ENCODE data around the gene CLASP1. TPM values are rescaled to one million over a fixed set of nuclear protein-coding genes. Genes with fewer than 3 reads are reported as not detected.

Gene CLASP1
- total and polyA plus RNA-seq, 8 donors: 5.7 to 188 (median 20.8) TPM

GRCh38 chr2:121536850-121537557 lies 112.3 kb downstream of the CLASP1 start:
- no peak for DNase-seq
- Histone ChIP-seq H3K4me1 (peaks cover 14 to 61% (median 25%) of the 10 kb centered on the region in 4 donors), H3K4me3 (no peak overlapping the region), H3K9me3 (no peaks in the 10 kb centered on the region), H3K27ac (no peak overlapping the region), H3K27me3 (no peaks in the 10 kb centered on the region), H3K36me3 (no peaks in the 10 kb centered on the region)
- intact Hi-C loops (cut with DNase I; ENCODE audit: low total_unique reads): no loop called here
- WGBS, 5 donors: 83 to 94% (median 89%) methylated on average over 9 of the region's 9 CpGs
- no peak for TF ChIP-seq CTCF (IDR thresholded peaks at IDR 0.05)
- TF ChIP-seq POLR2AphosphoS5 (IDR thresholded peaks at IDR 0.05): no peak
- no peak for TF ChIP-seq POLR2A (IDR thresholded peaks at IDR 0.05)
- TF ChIP-seq EP300 (IDR thresholded peaks at IDR 0.05): no peak

GRCh38 chr2:121536347-121536746 lies 112.9 kb downstream of the CLASP1 start:
- intact Hi-C loops (cut with DNase I; ENCODE audit: low total_unique reads): no loop called here
- Histone ChIP-seq H3K4me3 (no peak overlapping the region), H3K36me3 (no peaks in the 10 kb centered on the region), H3K4me1 (peaks cover 14 to 61% (median 31%) of the 10 kb centered on the region in 4 donors), H3K27me3 (no peaks in the 10 kb centered on the region), H3K27ac (no peak overlapping the region), H3K9me3 (no peaks in the 10 kb centered on the region)
- TF ChIP-seq POLR2AphosphoS5 (IDR thresholded peaks at IDR 0.05) (no peak), EP300 (IDR thresholded peaks at IDR 0.05) (no peak), CTCF (IDR thresholded peaks at IDR 0.05) (no peak), POLR2A (IDR thresholded peaks at IDR 0.05) (no peak)
- no peak for DNase-seq
- 93 to 100% (median 100%) methylated on average over 1 of the region's 1 CpG for WGBS, 5 donors

GRCh38 chr2:121534007-121534406 lies 115.3 kb downstream of the CLASP1 start:
- Histone ChIP-seq H3K4me1 (peaks cover 9 to 49% (median 33%) of the 10 kb centered on the region in 4 donors), H3K9me3 (no peaks in the 10 kb centered on the region), H3K27ac (no peak overlapping the region), H3K4me3 (no peak overlapping the region), H3K27me3 (no peaks in the 10 kb centered on the region), H3K36me3 (no peaks in the 10 kb centered on the region)
- no peak for DNase-seq
- TF ChIP-seq EP300 (IDR thresholded peaks at IDR 0.05) (no peak), CTCF (IDR thresholded peaks at IDR 0.05) (no peak), POLR2A (IDR thresholded peaks at IDR 0.05) (no peak), POLR2AphosphoS5 (IDR thresholded peaks at IDR 0.05) (no peak)
- intact Hi-C loops (cut with DNase I; ENCODE audit: low total_unique reads): no loop called here

- peak in 1 of 2 donors; percentile 67 for DNase-seq
- H3K4me1 ChIP-seq: peaks cover 9 to 54% (median 38%) of the 10 kb centered on the region in 4 donors
- H3K9me3 ChIP-seq: no peaks in the 10 kb centered on the region
- H3K27ac ChIP-seq: peak overlapping the region in 1 of 5 donors; percentile 98
- H3K36me3 ChIP-seq: no peaks in the 10 kb centered on the region
- intact Hi-C loops (cut with DNase I; ENCODE audit: low total_unique reads): no loop called here
- no peaks in the 10 kb centered on the region for H3K27me3 ChIP-seq
- 30 to 62% (median 37%) methylated on average over 6 of the region's 6 CpGs for WGBS, 5 donors
- no peak for TF ChIP-seq EP300 (IDR thresholded peaks at IDR 0.05)
- no peak for TF ChIP-seq POLR2AphosphoS5 (IDR thresholded peaks at IDR 0.05)
- TF ChIP-seq CTCF (IDR thresholded peaks at IDR 0.05): no peak
- TF ChIP-seq POLR2A (IDR thresholded peaks at IDR 0.05): no peak
- H3K4me3 ChIP-seq: no peak overlapping the region
Measured at GRCh38 chr2:121532894-121533293, 116.4 kb downstream of the CLASP1 start.

All from stomach (tissue), 9 donors.